Right ventricle myocardium inferior (tissue), 1 donor: Measurements from ENCODE around the gene ACSF2. TPM values are rescaled to one million over a fixed set of nuclear protein-coding genes. Genes with fewer than 3 reads are reported as not detected.

Experiments used
- ATAC-seq: fragments of 200-7000 bp; cut with Tn5 transposase; one replicate; pipeline ENCODE4 v1.9.1; 2020; ENCODE audit warnings: mild to moderate bottlenecking, moderate library complexity
- DNase-seq: peaks from one replicate; pipeline ENCODE4 v3.0.0; 2021; ENCODE audit errors: missing footprints
- intact Hi-C: fragments of 100-400 bp; cut with DNase I; formaldehyde crosslinking; loops from one replicate; pipeline ENCODE4 v1.11.0; 2022
- total RNA-seq: library from RNA; stranded (reverse); fragmentation: NEBNext Ultra II Directional; extraction: Animal tissue kit (Norgen Biotek cat#: 25700); gene quantifications from one replicate; pipeline ENCODE4 v1.2.1, GENCODE V29; 2021
- donor health status: DM: no; HTN: yes; CAD: no; lungs with severe emphysema.

ACSF2 gene
- total RNA-seq, 1 donor from 2014 or later = 22.7 TPM

DNA sequence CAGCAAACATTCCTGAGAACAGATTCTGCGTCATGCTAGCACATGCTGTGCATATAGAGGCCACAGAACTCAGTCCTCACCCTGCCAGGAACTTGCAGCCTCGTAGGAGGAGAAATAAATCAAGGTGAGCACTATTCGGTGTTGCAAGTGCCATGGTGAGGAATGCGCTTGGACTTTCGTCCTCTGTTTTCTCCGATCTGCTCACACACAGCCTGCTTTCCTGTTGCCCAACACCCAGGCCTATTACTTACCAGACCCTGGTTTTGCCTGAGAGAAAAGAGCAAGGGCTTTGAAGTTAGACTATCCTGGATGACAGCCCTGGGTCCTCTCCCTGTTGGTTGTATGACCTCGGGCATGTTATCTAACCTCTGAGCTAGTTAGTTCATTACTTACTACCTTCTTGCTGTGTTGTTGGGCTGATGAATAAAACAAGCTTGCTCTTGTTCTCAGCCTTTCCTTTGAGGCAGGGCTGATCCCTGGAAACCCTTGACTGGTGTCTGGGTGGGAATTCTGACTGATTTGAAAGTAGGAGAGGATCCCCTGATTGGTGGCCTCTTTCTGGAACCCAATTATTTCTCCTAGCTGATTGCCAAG is 2.9 kb downstream of the ACSF2 start:
- DNase-seq (no peak), ATAC-seq (no peak)
- intact Hi-C loops = no loop called here

DNA sequence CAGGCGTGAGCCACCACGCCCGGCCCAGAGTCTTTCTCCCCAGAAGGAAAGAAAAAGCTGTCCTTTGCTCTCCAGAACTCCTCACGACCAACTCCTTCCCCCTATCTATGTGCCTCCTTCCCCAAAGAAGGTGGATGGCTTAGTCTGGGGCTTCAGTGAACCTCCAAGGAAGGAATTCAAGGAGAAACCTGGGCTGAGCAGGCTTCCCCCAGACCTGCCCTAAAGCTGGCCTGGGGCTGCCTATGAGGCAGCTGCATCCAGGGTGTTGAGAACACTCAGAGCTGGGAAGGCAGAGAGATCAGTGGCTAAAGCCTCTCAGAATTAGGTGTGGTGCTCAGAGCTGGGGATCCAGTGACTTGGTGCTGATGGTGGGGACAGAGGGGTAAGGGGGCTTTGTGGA is 3.8 kb downstream of the ACSF2 start:
- DNase-seq (no peak), ATAC-seq (no peak)
- intact Hi-C loops = no loop called here

DNA sequence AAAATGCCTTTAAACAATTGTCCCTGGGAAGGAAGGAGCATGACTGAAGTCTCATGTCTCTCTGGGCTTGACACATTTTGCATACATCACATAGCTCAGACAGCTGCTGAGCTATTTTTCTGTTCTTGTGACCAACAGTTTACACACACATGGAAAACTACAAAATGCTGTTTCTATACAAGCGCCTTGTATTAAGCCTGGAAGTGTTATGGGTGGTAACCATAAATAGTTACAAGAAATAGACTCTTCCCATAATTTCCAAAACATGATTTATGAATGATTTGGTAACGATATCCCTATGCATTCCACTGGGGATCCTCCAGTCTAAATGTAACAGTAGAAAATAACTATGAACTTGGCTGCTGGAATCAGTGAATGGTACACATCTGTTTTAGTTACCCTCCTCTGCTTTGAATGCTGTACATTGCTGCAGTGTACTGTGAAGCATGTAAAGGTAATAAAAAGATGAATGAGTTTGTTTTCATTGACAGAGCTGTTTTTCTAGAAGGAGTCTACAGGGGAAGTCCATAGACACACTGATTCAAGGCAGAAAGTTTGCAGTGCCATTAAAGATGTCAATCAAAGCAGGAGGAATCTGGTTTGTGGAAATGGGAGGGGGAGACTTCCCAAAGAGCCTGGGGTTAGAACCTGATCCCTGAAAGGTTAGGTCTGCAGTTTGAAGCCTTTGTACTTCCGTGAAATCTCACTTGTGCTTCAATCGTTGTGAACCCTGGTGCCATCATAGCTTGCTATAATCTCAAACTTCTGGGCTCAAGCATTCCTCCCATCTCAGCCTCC is 5.0 kb downstream of the ACSF2 start:
- no peak for ATAC-seq
- intact Hi-C loops = no loop called here
- DNase-seq = no peak

DNA sequence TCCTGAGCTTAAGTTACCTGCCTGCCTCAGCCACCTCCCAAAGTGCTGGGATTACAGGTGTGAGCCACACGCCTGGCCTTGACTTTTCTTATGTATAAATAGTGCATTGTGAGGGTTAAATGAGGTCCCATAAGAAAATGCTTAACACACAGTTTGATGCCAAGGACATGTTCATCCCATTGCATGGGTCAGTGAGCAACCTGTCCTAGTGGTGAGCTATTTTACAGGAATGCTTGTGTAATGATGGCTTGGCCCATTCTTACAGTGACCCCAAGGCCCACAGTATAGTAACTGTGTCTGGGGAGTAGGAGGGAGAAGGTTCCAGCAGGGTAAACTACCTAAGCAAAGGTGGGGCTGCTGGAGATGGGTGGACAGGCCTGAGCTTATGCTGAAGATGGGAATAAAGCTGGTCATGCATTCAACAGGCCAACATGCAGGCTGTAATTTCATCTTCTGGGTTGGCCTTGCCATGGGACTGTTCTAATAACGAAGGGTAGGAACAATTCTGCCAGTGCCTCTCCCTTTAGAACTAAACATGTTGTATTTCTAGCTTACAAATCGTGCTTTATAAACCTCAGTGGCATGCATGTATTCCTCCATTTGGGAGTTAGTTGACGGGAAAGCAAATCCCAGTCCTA is 6.2 kb downstream of the ACSF2 start:
- ATAC-seq = no peak
- no peak for DNase-seq
- intact Hi-C loops = no loop called here

DNA sequence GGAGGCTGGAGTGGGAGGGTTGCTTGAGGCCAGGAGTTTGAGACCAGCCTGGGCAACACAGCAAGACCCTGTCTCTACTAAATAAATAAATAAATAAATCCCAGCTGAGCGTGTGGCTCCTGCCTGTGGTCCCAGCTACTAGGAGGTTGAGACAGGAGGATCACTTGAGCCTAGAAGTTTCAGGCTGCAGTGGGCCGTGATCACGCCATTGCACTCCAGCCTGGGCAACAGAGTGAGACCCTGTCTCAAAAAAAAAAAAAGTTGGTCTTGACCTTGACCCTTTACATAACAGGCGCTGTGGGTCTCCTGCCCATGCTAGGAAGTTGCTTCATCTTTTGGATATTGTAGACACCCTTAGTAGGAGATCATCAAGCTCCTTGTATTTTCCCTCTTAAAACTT is 11.4 kb downstream of the ACSF2 start:
- intact Hi-C loops = no loop called here
- no peak for DNase-seq
- no peak for ATAC-seq

DNA sequence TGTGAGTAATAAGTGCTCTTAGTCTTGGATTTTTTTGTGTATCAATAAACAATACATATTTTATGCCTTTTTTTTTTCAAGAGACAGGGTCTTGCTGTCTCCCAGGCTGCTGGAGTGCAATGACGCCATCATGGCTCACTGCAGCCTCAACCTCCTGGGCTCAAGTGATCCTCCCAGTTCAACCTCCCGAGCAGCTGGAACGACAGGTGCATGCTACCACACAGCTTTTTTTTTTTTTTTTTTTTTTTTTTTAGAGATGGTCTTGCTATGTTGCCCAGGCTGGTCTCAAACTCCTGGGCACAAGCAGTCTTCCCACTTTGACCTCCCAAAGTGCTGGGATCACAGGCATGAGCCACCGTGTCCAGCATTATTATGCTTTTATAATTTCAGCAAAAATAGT is 13.0 kb downstream of the ACSF2 start:
- intact Hi-C loops = no loop called here
- ATAC-seq (no peak), DNase-seq (no peak)

DNA sequence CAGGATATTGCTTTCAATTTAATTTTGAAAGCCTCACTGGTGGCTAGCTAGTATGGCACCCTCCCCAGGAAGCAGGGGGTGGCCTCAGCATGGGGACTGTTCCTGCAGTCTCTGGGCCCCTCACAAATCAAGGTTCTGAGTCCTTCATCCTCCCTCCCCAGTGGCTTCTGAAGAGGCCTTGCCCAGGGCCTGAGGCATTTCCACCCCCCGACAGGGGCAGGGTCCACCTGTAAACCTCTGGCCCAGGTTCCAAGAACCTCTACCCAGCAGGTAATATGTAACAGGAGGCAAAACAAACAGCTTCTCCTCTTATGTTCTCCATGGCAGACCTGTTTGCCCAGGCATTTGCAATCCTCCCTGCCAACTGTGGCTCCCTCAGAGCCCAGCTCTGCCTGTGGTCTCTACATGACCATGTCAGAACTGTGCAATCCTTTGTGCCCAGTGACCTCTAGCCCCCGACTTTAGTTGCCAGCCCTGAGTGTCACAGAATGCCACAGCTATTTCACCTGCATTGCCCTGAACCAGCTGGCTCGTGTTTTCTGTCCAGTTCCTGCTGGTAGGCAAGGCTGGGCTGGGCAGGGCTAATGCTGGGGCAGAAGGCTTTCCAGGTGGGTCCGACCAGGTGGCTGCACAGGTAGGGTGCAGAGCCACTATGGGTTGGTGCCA is 14.3 kb downstream of the ACSF2 start:
- ATAC-seq (no peak), DNase-seq (no peak)
- intact Hi-C loops = no loop called here

DNA sequence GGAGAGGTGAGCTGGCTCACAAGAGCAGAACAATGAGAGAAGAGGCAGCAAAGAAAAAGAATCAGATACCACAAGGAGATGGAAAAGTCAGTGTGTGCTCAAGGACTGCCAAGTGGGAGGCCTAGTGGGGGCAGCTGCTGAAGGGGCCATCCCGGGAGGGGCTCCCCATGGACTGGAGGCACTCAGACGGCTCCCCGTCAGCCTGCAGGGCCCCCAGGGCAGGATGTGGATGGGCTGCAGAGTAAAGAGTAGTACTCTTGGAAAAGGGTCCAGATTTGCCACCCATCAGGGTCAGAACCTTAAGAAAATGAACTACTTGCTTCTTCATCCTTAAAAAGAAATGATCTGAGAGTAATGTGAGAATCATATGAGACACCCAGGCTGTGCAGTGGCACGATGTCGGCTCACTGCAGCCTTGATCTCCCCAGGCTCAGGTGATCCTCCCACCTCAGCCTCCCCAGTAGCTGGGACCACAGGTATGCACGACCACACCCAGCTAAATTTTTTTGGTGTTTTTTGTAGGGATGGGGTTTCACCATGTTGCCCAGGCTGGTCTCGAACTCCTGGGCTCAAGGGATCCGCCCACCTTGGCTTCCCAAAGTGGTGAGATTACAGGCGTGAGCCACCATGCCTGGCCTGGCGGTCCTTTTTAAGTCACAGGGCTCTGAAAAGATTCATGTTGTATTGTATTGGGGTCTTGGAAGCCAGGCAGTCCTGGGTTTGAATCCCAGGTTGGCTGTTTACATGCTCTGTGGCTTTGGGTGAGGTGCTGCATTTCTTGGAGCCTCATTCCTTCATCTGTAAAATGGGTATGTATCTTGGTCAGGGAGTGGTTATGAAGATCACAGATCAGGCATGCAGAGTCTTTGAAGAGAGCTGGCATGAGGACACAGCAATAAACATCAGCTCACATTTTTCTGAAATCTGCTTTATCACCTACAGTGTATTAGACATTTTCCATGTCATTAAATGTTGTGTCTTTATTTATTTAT is 15.1 kb downstream of the ACSF2 start:
- intact Hi-C loops = no loop called here
- no peak for DNase-seq
- no peak for ATAC-seq

DNA sequence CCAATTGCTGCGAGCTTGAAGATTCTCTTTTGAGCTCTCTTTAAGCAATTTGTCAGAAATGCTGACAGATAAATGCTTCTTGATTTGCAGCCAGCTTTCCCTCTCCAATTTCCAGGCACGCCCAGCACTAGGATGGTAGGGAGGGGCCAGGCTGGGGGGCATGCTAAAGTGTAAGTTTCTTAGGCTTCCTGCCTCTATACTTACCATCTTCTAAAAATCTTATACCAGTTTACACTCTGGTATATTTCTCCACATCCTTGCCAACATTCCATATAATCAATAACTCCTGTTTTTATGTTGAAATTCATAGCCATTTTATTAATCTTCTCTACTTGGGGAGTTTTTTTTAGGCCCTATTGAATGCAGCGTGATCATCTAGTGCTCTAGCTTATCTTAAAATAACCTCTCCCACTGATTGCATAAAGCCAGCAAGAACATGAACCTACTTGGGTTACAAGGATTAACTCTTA is 17.5 kb downstream of the ACSF2 start:
- DNase-seq (no peak), ATAC-seq (peak; percentile 36)
- intact Hi-C loops = no loop called here

DNA sequence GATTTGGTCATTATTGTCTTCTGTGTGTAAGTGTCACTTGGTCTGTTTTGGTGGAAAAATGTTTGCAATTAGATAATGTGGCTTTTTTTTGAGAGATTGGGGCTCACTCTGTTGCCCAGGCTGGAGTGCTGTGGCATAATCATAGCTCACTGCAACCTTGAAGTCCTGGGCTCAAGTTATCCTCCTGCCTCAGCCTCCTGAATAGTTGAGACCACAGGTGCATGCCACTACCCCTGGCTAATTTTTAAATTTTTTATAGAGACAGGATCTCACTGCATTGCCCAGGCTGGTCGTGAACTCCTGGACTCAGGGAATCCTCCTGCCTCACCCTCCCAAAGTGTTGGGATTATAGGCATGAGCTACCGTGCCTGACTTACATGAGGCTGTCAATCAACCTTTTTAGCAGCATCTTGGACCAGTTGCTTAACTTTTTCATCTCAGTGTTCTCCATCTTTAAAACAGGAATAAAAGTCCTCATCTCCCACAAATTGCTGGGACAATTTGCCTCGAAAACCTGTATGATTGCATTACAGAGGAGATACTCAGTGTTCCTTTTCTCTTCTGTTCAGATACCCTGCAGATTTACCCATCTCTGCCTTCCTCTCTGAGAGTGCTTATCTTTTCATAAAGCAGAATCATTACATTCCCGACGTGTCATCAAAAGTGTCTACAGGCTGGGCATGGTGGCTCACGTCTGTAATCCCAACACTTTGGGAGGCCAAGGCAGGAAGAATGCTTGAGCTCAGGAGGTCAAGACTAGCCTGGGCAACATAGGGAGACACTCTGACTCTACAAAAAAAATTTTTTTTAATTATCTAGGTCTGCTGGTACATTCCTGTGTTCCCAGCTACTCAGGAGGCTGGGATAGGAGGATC is 19.1 kb downstream of the ACSF2 start:
- intact Hi-C loops = no loop called here
- ATAC-seq (no peak), DNase-seq (no peak)

DNA sequence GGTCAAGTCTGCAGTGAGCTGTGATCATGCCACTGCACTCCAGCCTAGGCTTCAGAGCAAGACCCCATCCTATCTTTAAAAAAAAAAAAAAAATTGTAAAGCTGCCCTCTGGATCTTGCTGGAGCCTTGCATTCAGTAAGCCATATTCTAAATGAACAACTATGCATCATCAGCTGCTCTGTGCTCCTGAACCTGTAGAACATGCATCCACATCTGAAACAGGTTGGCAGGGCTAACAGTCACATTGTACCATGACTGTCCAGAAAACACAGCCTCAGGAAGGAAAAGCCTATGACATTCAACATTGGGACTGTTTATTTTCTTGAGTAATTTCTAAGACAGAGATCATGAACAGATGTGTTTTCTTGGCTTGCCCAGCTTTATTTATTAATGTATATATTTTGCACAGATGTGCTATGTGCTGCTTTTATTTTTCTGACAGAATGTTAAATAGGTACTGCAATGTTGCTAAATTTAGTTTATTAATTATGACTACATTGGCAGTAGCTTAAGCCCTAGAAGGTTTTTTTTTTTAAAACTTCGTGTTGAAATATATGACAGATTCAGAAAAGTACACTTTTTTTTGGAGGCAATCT is 19.8 kb downstream of the ACSF2 start:
- no peak for ATAC-seq
- intact Hi-C loops = no loop called here
- DNase-seq = no peak

DNA sequence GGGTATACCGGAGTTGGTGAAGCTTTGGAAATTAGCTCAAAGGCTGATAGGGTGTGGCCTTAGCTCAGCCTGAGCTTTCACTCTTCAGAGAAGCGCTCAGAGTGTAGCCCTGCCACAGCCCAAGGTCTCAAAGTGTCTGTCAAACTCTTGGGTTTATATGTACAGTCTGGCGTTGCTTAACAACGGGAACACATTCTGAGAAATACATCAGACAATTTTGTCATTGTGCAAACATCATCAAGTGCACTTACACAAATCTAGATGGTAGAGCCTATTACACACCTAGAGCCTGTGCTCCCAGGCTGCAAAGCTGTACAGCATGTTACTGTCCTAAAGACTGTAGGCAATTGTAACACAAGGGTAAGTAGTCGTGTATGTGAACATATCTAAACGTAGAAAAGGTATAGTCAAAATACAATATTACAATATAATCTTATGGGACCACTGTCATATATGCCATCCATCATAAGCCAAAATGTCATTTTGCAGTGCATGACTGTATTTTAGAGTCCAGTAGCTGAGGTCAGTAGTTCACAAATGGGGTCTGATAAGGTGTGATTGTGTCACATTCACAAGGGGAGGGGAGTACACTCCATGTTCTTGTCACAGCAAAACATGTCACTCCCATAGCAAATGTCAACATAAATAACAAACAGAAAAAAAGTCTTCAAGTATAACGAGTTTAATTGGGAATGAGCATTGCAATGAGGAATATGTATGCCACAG is 22.0 kb downstream of the ACSF2 start:
- DNase-seq = no peak
- ATAC-seq = peak; percentile 53
- intact Hi-C loops = no loop called here

DNA sequence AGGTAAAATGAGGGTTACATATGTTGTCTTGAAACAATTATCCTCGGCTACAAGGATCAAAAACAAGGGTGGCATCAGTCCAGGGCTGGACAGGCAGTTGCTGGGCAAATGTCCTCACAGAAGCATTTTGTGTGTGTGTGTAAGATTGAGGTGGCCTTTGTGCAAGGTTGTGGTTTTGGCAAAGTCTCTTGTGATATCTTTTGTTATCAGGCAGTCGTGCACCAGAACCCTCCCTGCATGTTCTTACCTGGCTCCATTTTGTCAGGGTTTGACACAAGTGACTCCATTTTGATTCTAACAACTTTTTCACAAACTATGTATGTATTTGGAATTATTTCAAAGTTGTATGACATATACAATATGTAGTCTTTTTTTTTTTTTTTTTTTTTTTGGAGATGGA is 22.6 kb downstream of the ACSF2 start:
- ATAC-seq (no peak), DNase-seq (no peak)
- intact Hi-C loops = no loop called here

DNA sequence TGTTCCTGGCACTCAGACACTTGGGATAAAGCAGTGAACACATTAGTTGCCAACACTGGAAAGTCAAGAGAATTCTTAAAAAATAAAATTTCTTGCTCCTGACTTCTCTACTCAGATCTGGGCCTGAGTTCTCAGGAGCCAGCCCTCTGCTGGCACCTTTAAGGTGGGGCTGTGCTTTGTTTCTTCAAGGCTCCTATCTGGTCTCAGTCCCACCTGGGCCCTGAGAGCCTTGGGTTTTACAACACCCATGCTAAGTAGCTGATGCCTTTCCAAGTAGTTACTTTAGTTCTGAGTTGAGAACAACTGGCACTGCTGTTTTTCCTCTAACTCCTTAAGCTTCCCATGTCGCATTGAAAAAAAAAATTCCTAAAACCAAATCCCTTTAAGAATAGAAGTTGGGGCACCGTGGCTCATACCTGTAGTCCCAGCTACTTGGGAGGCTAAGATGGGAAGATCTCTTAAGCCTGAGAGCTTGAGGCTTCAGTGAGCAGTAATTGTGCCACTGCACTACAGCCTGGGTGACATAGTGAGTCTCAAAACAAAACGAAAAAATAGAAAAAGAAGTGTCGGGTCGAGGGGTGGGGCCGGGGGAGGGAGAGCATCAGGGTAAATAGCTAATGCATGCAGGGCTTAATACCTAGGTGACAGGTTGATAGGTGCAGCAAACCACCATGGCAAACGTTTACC is 26.1 kb downstream of the ACSF2 start:
- intact Hi-C loops = no loop called here
- ATAC-seq = no peak

DNA sequence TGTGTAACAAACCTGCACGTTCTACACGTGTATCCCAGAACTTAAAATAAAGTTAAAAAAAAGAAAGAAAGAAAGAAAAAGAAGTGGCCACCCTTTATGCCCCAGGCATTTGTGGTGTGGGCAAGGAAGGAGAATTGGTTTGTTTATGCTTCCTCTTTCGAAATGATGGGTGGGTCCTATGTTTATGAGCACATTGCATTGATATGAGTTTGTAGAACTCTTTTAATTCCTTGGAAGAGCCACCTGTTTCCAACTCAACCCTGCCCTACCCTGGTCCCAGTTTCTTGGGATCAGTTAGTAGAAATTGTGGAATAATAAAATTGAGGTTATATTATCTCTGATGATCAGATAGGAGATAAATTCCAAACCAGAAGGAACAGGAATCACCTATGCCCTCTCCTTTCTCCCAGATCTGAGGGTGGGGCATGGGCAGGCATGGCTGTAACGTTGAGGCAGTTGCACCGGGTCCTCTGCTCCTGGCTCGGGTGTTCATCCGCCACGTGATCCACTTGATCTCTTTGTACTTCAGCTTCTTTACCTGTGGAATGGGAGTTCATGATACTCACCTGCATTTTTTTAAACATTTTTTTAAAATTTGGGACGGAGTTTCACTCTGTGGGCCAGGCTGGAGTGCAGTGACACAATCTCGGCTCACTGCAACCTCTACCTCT is 26.7 kb downstream of the ACSF2 start:
- no peak for DNase-seq
- intact Hi-C loops = no loop called here
- ATAC-seq = no peak

More for the DNA sequence above, 26.1 kb downstream of the ACSF2 start:
- no peak for DNase-seq

DNA sequence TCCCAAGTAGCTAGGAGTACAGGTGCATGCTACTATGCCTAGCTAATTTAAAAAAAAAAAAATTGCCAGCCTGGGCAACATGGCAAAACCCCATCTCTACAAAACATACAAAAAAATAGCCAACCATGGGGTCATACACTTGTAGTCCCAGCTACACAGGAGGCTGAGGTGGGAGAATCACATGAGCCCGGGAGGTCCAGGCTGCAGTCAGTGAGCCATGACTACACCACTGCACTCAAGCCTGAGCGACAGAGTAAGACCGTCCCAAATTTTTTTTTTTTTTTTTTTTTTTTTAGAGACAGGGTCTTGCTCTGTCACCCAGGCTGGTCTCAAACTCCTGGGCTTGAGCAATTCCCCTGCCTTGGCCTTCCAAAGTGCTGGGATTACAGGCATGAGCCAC is 27.9 kb downstream of the ACSF2 start:
- intact Hi-C loops = no loop called here
- ATAC-seq (no peak), DNase-seq (no peak)
